NCI-H1092 (cell line): ENCODE data around the gene NUDT14.

ENCODE experiments used
- DNase-seq: peaks from one replicate; lab custom pipeline; 2025; lab: John Stamatoyannopoulos, UW

Gene NUDT14

GRCh38 chr14:105146976-105147635, 34.0 kb downstream of the NUDT14 start:
- DNase-seq = no peak

GRCh38 chr14:105146181-105146975, 34.7 kb downstream of the NUDT14 start:
- DNase-seq = no peak

GRCh38 chr14:105145381-105146180, 35.5 kb downstream of the NUDT14 start:
- no peak for DNase-seq

- DNase-seq = no peak
Measured at GRCh38 chr14:105144666-105145380, 36.3 kb downstream of the NUDT14 start.

GRCh38 chr14:105144026-105144665, 37.0 kb downstream of the NUDT14 start:
- DNase-seq = no peak

DNA sequence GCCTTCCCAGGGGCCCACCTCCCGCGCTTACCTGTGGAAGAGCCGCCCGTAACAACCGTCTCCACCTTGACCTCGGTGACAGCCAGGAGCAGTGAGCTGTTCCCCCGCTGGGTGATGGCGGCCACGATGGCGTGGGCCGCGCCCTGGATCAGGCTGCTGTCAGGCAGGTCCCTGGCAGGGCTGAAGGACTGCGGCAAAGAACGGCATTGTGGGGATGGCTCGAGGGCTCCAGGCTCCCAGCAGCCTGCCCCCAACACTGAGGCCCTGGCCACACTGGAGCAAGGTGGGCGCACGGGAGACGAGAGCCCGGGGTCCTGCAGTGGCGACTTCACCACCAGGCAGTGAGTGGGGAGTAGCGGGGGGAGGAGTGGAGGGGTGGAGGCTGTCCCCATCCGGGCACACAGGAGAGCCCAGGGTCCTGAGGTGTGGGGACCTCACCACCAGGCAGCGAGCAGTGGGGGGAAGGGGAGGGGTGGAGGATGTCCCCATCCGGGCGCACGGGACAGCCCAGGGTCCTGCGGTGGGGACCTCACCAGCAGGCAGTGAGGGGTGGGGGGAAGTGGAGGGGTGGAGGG, 37.6 kb downstream of the NUDT14 start:
- DNase-seq = no peak

DNA sequence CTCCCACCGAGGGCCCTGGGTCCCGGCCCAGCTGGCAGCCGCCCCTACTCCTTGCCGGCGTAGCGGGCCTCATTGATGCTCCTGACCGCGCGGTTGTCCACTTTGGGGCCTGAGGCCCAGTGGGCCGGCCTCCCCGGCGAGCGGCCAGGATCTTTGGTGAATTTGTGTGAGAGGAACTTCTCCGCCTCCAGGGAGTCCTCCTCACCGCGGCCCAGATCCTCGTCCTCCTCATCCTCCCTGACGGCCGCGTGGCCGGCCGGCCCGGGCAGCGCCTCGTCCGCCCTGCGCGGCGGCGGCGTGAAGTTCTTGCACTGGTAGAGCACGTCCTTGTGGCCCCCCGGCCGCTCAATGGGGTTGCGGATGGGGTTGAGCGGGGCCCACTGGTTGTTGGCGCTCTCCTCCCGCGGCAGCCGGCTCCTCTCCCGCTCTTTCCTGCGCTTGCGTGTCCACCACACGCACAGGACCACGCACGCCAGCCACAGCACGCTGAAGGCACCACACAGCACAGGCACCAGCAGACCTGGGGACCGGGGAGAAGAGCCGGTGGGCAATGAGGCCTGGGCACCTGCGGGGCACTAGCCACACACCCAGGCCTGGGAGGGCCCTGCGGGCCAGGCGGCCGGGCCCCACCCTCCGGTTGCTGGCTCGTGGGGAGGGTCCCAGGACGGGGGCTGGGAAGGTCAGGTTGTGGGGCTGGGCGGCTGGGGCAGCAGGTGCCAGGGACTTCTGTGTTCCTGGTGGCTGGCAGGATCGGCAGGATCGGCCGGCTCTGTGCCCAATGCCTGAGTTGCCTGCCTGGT, 38.3 kb downstream of the NUDT14 start:
- no peak for DNase-seq

- DNase-seq = no peak
Measured at GRCh38 chr14:105141486-105142281, 39.4 kb downstream of the NUDT14 start.

- DNase-seq = no peak
Measured at GRCh38 chr14:105141026-105141425, 40.1 kb downstream of the NUDT14 start.

DNA sequence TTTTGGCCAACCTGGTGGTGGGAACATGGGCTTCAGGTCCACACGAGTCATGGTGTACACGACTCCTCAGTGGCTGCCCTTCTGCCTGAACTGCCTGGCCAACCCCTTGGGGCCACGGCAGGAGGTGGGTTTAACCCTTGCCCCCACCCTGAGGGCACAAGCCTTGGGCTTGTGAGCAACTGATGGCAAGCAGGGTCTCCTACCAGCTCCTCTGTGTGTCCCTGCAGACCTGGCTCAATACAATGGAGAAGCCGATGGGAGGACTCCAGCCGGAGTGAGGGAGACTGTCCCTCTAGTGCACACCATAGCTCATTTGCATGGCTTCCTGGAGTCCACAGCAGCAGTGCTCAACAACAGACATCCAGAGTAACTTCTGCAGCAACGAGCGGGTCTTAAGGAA, 40.5 kb downstream of the NUDT14 start:
- DNase-seq = no peak

- no peak for DNase-seq
Measured at GRCh38 chr14:105139831-105140239, 41.3 kb downstream of the NUDT14 start.

GRCh38 chr14:105139212-105139825, 41.8 kb downstream of the NUDT14 start:
- DNase-seq = no peak

DNA sequence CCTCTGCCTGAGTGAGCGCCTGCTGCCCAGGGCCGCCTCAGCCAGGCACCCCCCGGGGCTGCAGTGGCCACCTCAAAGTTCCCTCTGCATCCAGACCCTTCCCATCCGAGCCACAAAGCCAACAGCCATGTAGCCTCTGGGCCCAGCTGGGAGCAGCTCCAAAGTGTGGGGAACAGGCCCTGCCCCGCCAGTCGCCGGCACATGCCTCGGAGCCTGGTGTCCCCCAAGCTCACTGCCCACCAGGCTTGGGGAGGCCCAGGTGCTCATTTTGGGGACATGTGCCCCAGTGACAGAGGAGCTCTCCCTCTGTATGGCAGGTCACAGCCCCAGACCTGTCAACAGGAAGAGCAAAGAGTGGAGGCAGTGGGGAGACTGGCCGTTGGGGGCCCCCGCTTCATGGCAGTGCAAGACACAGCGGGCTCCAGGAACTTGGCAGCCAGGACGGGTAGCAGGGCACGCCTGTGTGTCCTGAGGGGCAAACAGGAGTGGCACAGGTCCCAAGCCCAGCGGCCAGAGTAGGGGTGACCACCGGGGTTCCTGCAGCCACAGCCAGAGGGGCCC, 42.5 kb downstream of the NUDT14 start:
- DNase-seq = no peak

DNA sequence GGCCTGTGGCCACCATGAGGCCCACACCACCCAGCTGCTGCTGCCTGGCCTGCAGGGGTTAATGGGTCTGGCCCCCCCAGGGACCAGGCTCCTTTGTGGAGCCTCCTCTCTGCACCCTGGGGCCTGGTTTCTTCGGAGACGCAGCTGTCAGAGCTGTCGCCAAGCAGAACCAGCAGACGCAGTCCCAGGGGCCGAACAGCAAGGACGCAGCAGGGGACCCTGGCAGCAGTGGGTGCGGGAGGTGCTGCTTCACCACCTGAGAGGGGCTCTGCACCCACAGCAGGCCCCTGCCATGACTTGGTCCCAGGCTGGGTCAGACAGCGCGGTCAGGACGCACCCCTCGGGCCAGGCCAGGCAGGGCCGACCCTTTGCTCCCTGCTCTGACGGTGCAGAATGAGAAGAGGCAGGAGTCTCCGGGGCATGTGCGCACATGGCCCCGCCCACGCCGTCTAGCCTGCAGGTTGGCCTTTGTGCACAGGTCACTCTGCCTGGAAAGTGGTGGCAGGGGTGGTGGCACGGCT, 43.0 kb downstream of the NUDT14 start:
- DNase-seq = no peak

- no peak for DNase-seq
Measured at GRCh38 chr14:105137481-105138020, 43.6 kb downstream of the NUDT14 start.

GRCh38 chr14:105136401-105137322, 44.5 kb downstream of the NUDT14 start:
- no peak for DNase-seq
